ENCODE measurements around the gene ADK.

Gene ADK

GRCh38 chr10:74669210-74669609, 518.2 kb downstream of the ADK start:
- no peak for TF ChIP-seq POLR2AphosphoS5 (IDR thresholded peaks at IDR 0.05; ENCODE audit: low read depth)
- H3K27me3 ChIP-seq (ENCODE audit: insufficient read depth, poor library complexity, severe bottlenecking) = no peaks in the 10 kb centered on the region
- no peak overlapping the region for H3K4me3 ChIP-seq (replicated peaks; ENCODE audit: insufficient read depth, low read length)
- no peak for DNase-seq (ENCODE audit: low read depth in 1 of 2, low spot score in 1 of 2)
- H3K27ac ChIP-seq (replicated peaks) = no peak overlapping the region

DNA sequence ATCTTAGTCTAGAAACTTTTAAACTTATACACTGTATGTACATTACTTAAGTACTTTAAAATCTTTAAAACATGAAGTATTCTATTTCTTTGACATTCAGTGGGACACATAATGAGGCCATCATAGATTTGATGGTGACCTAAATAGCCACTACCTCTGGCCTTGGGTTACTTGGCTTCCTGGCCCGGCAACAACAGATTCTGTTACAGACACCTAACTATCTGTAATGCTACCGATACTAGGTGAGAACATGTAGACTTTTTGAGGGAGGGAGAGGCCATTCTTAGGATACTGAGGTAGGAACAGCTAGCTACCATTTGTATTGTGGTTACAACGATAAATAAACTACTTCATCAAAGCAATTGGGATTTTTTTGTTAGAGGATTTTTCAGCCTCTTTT, 520.7 kb downstream of the ADK start:
- no peaks in the 10 kb centered on the region for H3K27me3 ChIP-seq (ENCODE audit: insufficient read depth, poor library complexity, severe bottlenecking)
- no peak overlapping the region for H3K27ac ChIP-seq (replicated peaks)
- no peak overlapping the region for H3K4me3 ChIP-seq (replicated peaks; ENCODE audit: insufficient read depth, low read length)
- TF ChIP-seq SPI1 (IDR thresholded peaks at IDR 0.05; ENCODE audit: borderline replicate concordance, low read depth) = no peak
- no peak for TF ChIP-seq POLR2AphosphoS5 (IDR thresholded peaks at IDR 0.05; ENCODE audit: low read depth)
- TF ChIP-seq, protein P1, sequence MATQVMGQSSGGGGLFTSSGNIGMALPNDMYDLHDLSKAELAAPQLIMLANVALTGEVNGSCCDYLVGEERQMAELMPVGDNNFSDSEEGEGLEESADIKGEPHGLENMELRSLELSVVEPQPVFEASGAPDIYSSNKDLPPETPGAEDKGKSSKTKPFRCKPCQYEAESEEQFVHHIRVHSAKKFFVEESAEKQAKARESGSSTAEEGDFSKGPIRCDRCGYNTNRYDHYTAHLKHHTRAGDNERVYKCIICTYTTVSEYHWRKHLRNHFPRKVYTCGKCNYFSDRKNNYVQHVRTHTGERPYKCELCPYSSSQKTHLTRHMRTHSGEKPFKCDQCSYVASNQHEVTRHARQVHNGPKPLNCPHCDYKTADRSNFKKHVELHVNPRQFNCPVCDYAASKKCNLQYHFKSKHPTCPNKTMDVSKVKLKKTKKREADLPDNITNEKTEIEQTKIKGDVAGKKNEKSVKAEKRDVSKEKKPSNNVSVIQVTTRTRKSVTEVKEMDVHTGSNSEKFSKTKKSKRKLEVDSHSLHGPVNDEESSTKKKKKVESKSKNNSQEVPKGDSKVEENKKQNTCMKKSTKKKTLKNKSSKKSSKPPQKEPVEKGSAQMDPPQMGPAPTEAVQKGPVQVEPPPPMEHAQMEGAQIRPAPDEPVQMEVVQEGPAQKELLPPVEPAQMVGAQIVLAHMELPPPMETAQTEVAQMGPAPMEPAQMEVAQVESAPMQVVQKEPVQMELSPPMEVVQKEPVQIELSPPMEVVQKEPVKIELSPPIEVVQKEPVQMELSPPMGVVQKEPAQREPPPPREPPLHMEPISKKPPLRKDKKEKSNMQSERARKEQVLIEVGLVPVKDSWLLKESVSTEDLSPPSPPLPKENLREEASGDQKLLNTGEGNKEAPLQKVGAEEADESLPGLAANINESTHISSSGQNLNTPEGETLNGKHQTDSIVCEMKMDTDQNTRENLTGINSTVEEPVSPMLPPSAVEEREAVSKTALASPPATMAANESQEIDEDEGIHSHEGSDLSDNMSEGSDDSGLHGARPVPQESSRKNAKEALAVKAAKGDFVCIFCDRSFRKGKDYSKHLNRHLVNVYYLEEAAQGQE (IDR thresholded peaks at IDR 0.05; ENCODE audit: insufficient replicate concordance, low read depth) = no peak
- TF ChIP-seq CTCF (IDR thresholded peaks at IDR 0.05; ENCODE audit: insufficient read depth, low read length) = no peak
- no peak for TF ChIP-seq GABPA (IDR thresholded peaks at IDR 0.05; ENCODE audit: low read depth)
- no peak for DNase-seq (ENCODE audit: low read depth in 1 of 2, low spot score in 1 of 2)

DNA sequence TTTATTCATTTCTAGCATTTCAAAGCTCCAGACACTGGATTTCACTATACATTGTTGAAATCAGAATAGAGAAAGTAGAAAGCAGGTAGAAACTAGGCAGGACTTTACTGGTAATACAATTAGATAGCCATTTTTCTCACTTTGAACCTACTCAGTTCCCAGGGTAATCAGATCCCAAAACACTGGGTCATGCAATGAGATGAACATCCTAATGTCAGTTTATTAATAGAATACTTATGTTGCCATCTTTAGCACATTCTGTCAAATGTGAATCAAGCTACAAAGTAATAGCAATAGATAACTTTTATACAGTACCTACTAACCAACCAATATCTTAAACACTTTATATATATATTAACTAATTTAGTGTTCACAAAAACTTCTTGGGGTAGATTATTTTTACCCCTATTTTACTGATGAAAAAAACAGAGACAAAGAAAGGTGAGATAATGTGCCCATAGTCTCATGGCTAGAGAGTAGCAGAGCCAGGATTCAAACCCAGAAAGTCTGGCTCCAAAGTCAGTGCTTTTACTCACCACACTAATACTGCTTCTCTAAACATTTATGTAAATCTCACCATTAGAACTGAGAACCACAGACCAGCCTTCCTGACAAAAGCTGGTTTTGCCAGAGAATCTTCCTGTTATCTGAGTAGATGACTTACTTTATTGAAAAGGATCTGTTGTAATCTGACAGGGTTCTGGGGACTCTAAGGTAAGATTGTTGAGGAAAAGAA, 521.6 kb downstream of the ADK start:
- H3K27me3 ChIP-seq (ENCODE audit: insufficient read depth, poor library complexity, severe bottlenecking) = no peaks in the 10 kb centered on the region
- no peak overlapping the region for H3K4me3 ChIP-seq (replicated peaks; ENCODE audit: insufficient read depth, low read length)
- no peak overlapping the region for H3K27ac ChIP-seq (replicated peaks)
- no peak for DNase-seq (ENCODE audit: low read depth in 1 of 2, low spot score in 1 of 2)
- TF ChIP-seq CTCF (IDR thresholded peaks at IDR 0.05; ENCODE audit: insufficient read depth, low read length) = no peak
- TF ChIP-seq GABPA (IDR thresholded peaks at IDR 0.05; ENCODE audit: low read depth) = no peak
- TF ChIP-seq, protein P1 (IDR thresholded peaks at IDR 0.05; ENCODE audit: insufficient replicate concordance, low read depth) = no peak
- TF ChIP-seq SPI1 (IDR thresholded peaks at IDR 0.05; ENCODE audit: borderline replicate concordance, low read depth) = no peak
- no peak for TF ChIP-seq POLR2AphosphoS5 (IDR thresholded peaks at IDR 0.05; ENCODE audit: low read depth)

GRCh38 chr10:74674927-74675326, 523.9 kb downstream of the ADK start:
- Histone ChIP-seq H3K4me3 (replicated peaks; ENCODE audit: insufficient read depth, low read length) (no peak overlapping the region), H3K27me3 (ENCODE audit: insufficient read depth, poor library complexity, severe bottlenecking) (no peaks in the 10 kb centered on the region), H3K27ac (replicated peaks) (no peak overlapping the region)
- DNase-seq (ENCODE audit: low read depth in 1 of 2, low spot score in 1 of 2) = no peak
- TF ChIP-seq GABPA (IDR thresholded peaks at IDR 0.05; ENCODE audit: low read depth) (no peak), POLR2AphosphoS5 (IDR thresholded peaks at IDR 0.05; ENCODE audit: low read depth) (no peak), CTCF (IDR thresholded peaks at IDR 0.05; ENCODE audit: insufficient read depth, low read length) (no peak)
- TF ChIP-seq, protein P1 (IDR thresholded peaks at IDR 0.05; ENCODE audit: insufficient replicate concordance, low read depth) = no peak

Measured in HL-60 (cell line).